ENCODE results near the gene MAX. TPM values are rescaled to one million over a fixed set of nuclear protein-coding genes. Genes with fewer than 3 reads are reported as not detected.

Gene MAX
- total and polyA plus RNA-seq, 2 of the 13 experiments (the other 11 are each of a cell fraction or from before 2014, with no cell fraction given), result 28.5 to 29.3 TPM

DNA sequence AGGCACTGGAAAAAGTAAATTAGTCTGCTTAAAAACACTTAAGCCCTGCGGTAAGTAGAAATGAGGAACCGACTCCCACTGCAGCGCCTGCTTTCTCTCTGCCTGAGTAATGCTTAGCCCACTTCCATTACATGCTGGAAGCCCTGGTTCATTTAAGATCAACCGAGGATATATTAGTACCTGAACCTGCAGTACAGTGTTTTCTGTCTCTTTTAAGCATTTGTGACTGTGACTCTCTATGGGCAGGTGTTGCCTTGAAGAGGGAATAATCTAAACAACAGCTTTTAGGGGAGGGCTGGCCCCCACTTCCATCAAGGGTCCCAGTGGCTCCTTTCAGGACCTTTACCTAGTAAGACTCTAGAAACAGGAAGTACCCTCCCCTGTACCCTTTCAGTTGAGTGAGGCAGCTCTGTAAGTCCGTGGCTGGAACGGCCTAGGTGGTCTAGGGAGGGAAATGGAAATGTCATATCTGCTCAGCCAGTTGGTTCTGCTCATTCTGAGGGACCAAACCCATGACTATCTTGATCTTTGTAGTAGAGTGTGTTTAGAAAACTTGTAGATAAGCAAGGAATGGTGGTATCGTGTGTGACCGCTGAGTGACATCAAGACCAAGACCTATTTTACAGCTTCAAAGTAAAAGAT lies 59.5 kb downstream of the MAX start:
- CTCF ChIA-PET (ENCODE audit: low intra/inter-chr PET ratio, low total read pairs), result no interaction called here
- FAIRE-seq, result no peak
- in situ Hi-C loops (cut with HindIII; ENCODE audit: extremely low pct_ligation_motif_present, low pct_unique_long_range_greater_than_20kb), result no loop called here

More for the DNA sequence above, 59.5 kb downstream of the MAX start:
- H3K79me2 ChIP-seq (ENCODE audit: insufficient read depth, low read length), result no peaks in the 10 kb centered on the region
- no peak overlapping the region for H2AFZ ChIP-seq (ENCODE audit: low read length)
- intact Hi-C loops (cut with micrococcal nuclease; ENCODE audit: unreplicated experiment), result no loop called here
- no peak overlapping the region for H3K9ac ChIP-seq (ENCODE audit: insufficient read depth, low read depth, low read length)
- no peaks in the 10 kb centered on the region for H4K20me1 ChIP-seq (ENCODE audit: insufficient read depth, low read length)
- H3K4me2 ChIP-seq (ENCODE audit: low read depth, low read length), result no peak overlapping the region
- no peaks in the 10 kb centered on the region for H3K9me3 ChIP-seq (ENCODE audit: low read length)
- no peak overlapping the region for H3K4me3 ChIP-seq (replicated peaks in 1 of 3; ENCODE audit: insufficient read depth in 1 of 3, low read depth in 2 of 3, low read length in 3 of 3)
- H3K4me1 ChIP-seq (ENCODE audit: insufficient read depth, low read length), result no peaks in the 10 kb centered on the region
- DNase-seq (ENCODE audit: low spot score), result no peak
- no peaks in the 10 kb centered on the region for H3K27me3 ChIP-seq (ENCODE audit: control insufficient read depth in 1 of 2, insufficient read depth in 2 of 2, low read length in 2 of 2)
- TF ChIP-seq, protein P1, sequence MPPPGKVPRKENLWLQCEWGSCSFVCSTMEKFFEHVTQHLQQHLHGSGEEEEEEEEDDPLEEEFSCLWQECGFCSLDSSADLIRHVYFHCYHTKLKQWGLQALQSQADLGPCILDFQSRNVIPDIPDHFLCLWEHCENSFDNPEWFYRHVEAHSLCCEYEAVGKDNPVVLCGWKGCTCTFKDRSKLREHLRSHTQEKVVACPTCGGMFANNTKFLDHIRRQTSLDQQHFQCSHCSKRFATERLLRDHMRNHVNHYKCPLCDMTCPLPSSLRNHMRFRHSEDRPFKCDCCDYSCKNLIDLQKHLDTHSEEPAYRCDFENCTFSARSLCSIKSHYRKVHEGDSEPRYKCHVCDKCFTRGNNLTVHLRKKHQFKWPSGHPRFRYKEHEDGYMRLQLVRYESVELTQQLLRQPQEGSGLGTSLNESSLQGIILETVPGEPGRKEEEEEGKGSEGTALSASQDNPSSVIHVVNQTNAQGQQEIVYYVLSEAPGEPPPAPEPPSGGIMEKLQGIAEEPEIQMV (CRISPR knock-in tag; IDR thresholded peaks at IDR 0.05; ENCODE audit: low read depth), result no peak
- TF ChIP-seq SKI (IDR thresholded peaks at IDR 0.05; ENCODE audit: partially characterized antibody), result no peak
- TF ChIP-seq ZNF251 (CRISPR knock-in tag; IDR thresholded peaks at IDR 0.05), result no peak
- TF ChIP-seq ZNF143 (CRISPR knock-in tag; IDR thresholded peaks at IDR 0.05), result no peak
- no peak for TF ChIP-seq TBL1XR1 (IDR thresholded peaks at IDR 0.05; ENCODE audit: borderline replicate concordance, low read length, partially characterized antibody)
- no peak for TF ChIP-seq MLLT10 (CRISPR knock-in tag; IDR thresholded peaks at IDR 0.05)
- no peak for TF ChIP-seq MTA3 (CRISPR knock-in tag; IDR thresholded peaks at IDR 0.05)
- TF ChIP-seq, protein P2, sequence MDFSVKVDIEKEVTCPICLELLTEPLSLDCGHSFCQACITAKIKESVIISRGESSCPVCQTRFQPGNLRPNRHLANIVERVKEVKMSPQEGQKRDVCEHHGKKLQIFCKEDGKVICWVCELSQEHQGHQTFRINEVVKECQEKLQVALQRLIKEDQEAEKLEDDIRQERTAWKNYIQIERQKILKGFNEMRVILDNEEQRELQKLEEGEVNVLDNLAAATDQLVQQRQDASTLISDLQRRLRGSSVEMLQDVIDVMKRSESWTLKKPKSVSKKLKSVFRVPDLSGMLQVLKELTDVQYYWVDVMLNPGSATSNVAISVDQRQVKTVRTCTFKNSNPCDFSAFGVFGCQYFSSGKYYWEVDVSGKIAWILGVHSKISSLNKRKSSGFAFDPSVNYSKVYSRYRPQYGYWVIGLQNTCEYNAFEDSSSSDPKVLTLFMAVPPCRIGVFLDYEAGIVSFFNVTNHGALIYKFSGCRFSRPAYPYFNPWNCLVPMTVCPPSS (IDR thresholded peaks at IDR 0.05), result no peak
- no peak for TF ChIP-seq SIX1 (CRISPR knock-in tag; IDR thresholded peaks at IDR 0.05; ENCODE audit: borderline replicate concordance)
- TF ChIP-seq RXRA (CRISPR knock-in tag; IDR thresholded peaks at IDR 0.05), result no peak
- TF ChIP-seq, protein P3, sequence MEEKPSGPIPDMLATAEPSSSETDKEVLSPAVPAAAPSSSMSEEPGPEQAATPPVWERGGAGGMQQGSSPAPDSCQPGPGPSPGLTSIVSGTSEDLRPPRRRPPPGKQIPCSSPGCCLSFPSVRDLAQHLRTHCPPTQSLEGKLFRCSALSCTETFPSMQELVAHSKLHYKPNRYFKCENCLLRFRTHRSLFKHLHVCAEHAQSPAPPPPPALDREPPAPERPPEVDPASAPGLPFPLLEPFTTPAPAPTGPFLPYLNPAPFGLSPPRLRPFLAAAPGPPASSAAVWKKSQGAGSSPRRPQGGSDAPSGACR (CRISPR knock-in tag; IDR thresholded peaks at IDR 0.05), result no peak
- TF ChIP-seq ZFP36L2 (CRISPR knock-in tag; IDR thresholded peaks at IDR 0.05), result no peak
- POLR2A ChIA-PET, result no interaction called here
- peaks cover 11 to 57% of the 10 kb centered on the region in 2 experiments; a peak in 4 of 5 replicates for H3K36me3 ChIP-seq (replicated peaks in 1 of 2; ENCODE audit: control insufficient read depth in 1 of 2, insufficient read depth in 2 of 2, low read length in 2 of 2)
- WGBS (ENCODE audit: low lambda C conversion rate), result over 99% methylated on average over 8 of the region's 8 CpGs
- no peak overlapping the region for H3K27ac ChIP-seq (ENCODE audit: extremely low read length, insufficient read depth, low read length)
- BruUV-seq (replicated peaks), result no TSS peak
- ATAC-seq, result no peak

Measured in HepG2 (cell line).